ENCODE data around the gene CSAG3. TPM values are rescaled to one million over a fixed set of nuclear protein-coding genes. Genes with fewer than 3 reads are reported as not detected.
"Not testable (repeated sequence)": the region's sequence is repeated elsewhere in the genome, so short reads cannot be mapped to it uniquely, and the experiment has no call there.

The CSAG3 gene
- total RNA-seq, 1 donor from 2014 or later, result not detected

DNA sequence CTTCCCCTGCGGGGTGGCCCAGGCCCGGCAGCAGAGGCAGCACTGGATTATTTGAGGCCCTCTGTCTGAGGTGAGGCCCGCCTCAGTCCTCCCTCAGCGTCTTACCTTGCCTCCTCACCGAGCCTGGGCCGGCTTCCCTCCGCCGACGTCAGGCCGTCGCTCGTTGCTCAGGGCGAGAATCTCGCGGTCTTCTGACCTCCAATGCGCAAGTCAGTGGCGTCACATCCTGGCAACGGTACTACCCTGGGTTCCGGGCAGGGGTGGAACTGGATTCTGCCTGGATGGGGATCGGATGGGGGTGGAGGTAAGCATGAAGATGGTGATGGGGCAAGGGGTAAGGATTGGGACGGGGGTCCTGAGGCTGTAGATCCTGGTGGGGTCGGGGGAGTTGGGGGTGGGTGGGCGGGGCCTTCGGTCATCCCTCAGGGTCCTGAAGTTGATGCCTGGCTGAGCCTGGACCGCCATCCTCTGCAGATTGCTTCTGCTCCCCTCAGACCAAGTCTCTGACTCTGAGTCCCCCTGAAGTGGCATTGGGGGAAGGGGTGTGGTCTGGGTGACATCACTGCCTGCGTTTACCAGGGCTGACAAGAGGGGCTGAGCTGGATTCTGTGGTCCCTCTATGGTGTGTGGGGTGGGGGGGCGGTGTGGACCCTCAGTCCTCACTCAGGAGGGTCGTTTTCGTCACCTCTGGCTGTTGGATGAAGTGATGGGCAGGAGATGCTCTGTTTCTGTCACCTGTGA, 10.7 kb downstream of the CSAG3 start, which contains the start of gene MAGEA6:
MAGEA6 (minus strand) TSS at position 141 of the 741 bp plus-strand sequence. CDS start 2,039 bp downstream, outside the sequence.
- not testable (repeated sequence) for H3K36me3 Mint-ChIP-seq (ENCODE audit: insufficient read depth); H3K4me3 Mint-ChIP-seq (ENCODE audit: low read depth); H3K4me1 Mint-ChIP-seq (ENCODE audit: low read depth); H3K9me3 Mint-ChIP-seq (ENCODE audit: low read depth); H3K27ac Mint-ChIP-seq; H3K27me3 Mint-ChIP-seq; DNase-seq (ENCODE audit: low spot score, unreplicated experiment)

- H3K27me3 Mint-ChIP-seq; H3K9me3 Mint-ChIP-seq (ENCODE audit: low read depth); H3K4me3 Mint-ChIP-seq (ENCODE audit: low read depth); H3K27ac Mint-ChIP-seq; DNase-seq (ENCODE audit: low spot score, unreplicated experiment); H3K36me3 Mint-ChIP-seq (ENCODE audit: insufficient read depth); H3K4me1 Mint-ChIP-seq (ENCODE audit: low read depth): not testable (repeated sequence)
Measured at GRCh38 chrX:152787062-152787461, 28.0 kb downstream of the CSAG3 start.

GRCh38 chrX:152798945-152799344, 39.9 kb downstream of the CSAG3 start:
- H3K27me3 Mint-ChIP-seq, result peaks cover 9% of the 10 kb centered on the region
- H3K27ac Mint-ChIP-seq, result no peak overlapping the region
- H3K4me3 Mint-ChIP-seq (ENCODE audit: low read depth), result no peak overlapping the region
- H3K36me3 Mint-ChIP-seq (ENCODE audit: insufficient read depth), result no peaks in the 10 kb centered on the region
- peaks cover 10% of the 10 kb centered on the region for H3K9me3 Mint-ChIP-seq (ENCODE audit: low read depth)
- H3K4me1 Mint-ChIP-seq (ENCODE audit: low read depth), result no peaks in the 10 kb centered on the region
- no peak for DNase-seq (ENCODE audit: low spot score, unreplicated experiment)
- TF ChIP-seq CTCF (IDR thresholded peaks at IDR 0.05; ENCODE audit: unreplicated experiment), result no peak

GRCh38 chrX:152806035-152806434, 47.0 kb downstream of the CSAG3 start:
- Mint-ChIP-seq H3K27me3 (peaks cover 3% of the 10 kb centered on the region), H3K9me3 (ENCODE audit: low read depth) (peaks cover 6% of the 10 kb centered on the region), H3K27ac (no peak overlapping the region), H3K4me1 (ENCODE audit: low read depth) (no peaks in the 10 kb centered on the region), H3K36me3 (ENCODE audit: insufficient read depth) (no peaks in the 10 kb centered on the region), H3K4me3 (ENCODE audit: low read depth) (no peak overlapping the region)
- TF ChIP-seq CTCF (IDR thresholded peaks at IDR 0.05; ENCODE audit: unreplicated experiment), result no peak
- no peak for DNase-seq (ENCODE audit: low spot score, unreplicated experiment)

Other genes starting within 250 kb of the CSAG3 start
- 0.10 and 0.18 TPM in 2 replicates for gene GABRQ, start 121.3 kb upstream of the CSAG3 start, total RNA-seq
- gene MAGEA3, start 60.4 kb upstream of the CSAG3 start, total RNA-seq, result not detected in 2 replicates
- 0.38 TPM in 1 of 2 replicates, not detected in the other for gene CSAG2, start 49.9 kb upstream of the CSAG3 start, total RNA-seq
- gene MAGEA2B, start 44.6 kb upstream of the CSAG3 start, total RNA-seq, result 1.4 TPM in 1 of 2 replicates, not detected in the other
- gene CSAG1, start 25.5 kb upstream of the CSAG3 start, total RNA-seq, result not detected in 2 replicates
- not detected in 2 replicates for gene MAGEA12, start 25.5 kb upstream of the CSAG3 start, total RNA-seq
- gene MAGEA2, start 5.4 kb upstream of the CSAG3 start, total RNA-seq, result 0.22 TPM in 1 of 2 replicates, not detected in the other
- not detected in 2 replicates for gene MAGEA6, start 10.5 kb downstream of the CSAG3 start, total RNA-seq
- 53.1 and 58.2 TPM in 2 replicates for gene CETN2, start 71.5 kb downstream of the CSAG3 start, total RNA-seq
- 29.0 and 30.0 TPM in 2 replicates for gene NSDHL, start 71.8 kb downstream of the CSAG3 start, total RNA-seq
- gene ZNF185, start 138.8 kb downstream of the CSAG3 start, total RNA-seq, result 10.1 and 12.3 TPM in 2 replicates
- gene PNMA5, start 234.9 kb downstream of the CSAG3 start, total RNA-seq, result not detected in 2 replicates